ENCODE data around the gene KLHDC9. TPM values are rescaled to one million over a fixed set of nuclear protein-coding genes. Genes with fewer than 3 reads are reported as not detected.

Gene KLHDC9
- total RNA-seq, 1 donor from 2014 or later, result 1.7 TPM

GRCh38 chr1:161074676-161075368 lies 23.3 kb upstream of the KLHDC9 start:
- DNase-seq (ENCODE audit: low read depth in 2 of 2), result no peak

- DNase-seq (ENCODE audit: low read depth in 2 of 2), result no peak
Observed at GRCh38 chr1:161076410-161076809, 21.8 kb upstream of the KLHDC9 start.

DNA sequence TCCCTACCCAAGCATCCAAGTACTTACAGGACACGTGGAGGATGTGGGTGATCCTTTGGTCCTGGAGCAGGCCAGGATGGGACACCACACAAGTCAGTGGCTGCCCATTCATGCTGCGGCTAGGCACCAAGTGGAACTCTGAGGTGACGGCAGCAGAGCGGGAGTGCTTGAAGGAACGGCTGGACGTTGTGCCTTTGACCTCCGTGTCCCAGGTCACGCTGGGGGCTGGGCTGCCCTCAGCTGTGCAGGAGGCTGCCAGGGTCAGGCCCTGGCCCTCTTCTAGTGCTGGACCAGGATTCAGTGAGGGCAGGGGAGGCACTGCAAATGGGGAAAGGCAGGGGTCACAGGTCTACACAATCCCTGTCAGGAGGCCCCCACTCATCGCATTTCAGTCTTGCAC lies 20.7 kb upstream of the KLHDC9 start:
- DNase-seq (ENCODE audit: low read depth in 2 of 2), result no peak

GRCh38 chr1:161079436-161080110 lies 18.6 kb upstream of the KLHDC9 start:
- no peak for DNase-seq (ENCODE audit: low read depth in 2 of 2)

DNA sequence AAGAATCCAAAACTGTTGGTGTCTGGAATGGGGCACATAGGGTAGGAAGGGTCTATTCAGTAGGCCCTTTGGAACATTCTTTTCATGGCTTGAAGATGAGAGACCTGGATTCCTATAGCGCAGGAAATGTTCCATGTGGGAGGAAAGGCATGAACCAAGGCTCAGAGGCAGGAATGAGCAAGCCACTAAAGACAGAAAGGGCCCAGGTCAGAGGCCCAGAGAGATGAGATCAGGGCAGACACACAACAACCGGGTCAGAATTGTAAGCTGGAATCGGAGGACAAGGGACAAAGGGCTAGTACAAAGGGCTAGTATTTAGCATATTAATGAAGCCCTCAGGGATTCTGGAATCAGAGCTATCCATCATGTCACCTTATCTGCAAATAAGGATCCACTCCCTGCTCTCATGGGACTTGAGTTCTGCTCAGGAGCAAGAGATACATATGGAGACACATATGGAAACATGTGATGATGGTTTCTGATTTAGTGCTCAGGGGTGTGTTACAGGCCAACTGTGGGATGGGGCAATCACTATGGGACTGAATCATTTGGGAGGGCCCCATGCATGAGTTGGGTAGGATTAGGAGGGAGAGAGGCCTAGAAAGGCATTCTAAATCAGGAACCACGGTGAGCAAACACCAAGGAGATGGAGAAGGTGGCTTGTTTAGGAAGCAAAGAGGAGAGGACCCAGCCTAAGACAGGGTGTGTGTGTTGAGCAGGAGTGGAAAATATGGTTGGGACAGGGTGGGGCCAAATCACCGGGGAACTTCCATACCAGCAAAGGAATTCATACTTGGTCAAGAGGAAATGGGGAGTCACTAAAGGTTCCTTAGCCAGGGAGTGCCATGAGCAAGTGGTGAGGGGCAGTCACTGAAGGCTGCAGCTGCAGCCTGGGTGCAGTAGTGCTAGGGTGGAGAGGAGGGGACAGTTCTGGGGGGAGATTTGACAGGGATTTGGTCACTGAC lies 17.4 kb upstream of the KLHDC9 start:
- DNase-seq (ENCODE audit: low read depth in 2 of 2), result no peak

DNA sequence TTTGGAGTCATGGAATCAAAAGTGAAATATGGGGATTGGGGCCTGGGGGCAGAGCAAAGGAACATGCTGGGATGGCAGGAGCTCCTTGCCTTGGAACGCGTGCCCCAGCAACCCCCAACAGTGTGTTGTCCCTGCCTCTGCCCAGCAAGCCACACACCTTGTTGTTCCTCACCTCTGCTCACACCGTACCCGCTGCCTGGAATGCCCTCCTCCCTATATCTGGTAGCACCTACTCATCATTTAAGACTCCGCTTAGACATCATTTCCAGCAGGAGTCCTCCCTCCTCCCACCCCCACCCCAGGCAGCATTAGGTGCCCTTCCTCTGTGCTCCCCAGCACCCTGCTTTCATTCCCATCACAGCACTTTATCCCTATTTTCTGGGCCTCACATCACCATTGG lies 16.6 kb upstream of the KLHDC9 start:
- no peak for DNase-seq (ENCODE audit: low read depth in 2 of 2)

GRCh38 chr1:161082483-161082882 lies 15.7 kb upstream of the KLHDC9 start:
- DNase-seq (ENCODE audit: low read depth in 2 of 2), result no peak

DNA sequence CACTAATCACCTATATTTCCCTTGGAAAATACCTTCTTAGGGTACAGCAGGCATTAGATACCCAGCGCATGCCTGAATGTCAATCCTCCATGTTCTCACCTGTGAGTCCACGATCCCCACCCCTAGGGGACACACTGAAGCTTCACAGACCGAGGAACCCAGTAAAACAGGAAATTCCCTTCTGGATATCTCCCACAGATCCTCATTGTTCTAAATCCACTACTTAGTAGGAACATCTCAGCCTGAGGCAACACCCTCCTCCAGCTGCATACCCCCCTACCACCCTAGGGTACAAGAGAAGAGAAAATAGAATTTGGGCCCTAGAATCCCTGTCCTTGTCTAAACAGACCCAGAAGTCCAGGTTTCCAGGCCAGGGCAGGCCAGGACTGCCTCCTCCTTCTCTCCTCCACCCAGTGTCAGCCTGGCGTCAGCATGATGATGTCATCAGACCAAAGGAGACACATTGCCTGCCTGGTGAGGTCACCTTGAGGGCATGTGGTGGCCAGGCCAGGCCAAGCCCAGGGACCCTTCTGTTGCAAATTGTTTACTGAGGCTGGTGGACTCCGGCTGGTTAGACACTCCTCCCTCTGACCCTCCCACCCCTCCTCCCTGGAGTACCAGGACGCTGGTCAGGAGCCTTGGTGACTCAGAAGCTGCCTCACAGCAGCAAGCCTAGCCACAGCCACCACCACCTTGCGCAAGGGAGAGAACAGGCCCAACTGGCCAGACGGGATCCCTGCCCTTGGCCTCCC lies 15.0 kb upstream of the KLHDC9 start:
- peak in 1 of 2 donors; percentile 16 for DNase-seq (ENCODE audit: low read depth in 2 of 2)

DNA sequence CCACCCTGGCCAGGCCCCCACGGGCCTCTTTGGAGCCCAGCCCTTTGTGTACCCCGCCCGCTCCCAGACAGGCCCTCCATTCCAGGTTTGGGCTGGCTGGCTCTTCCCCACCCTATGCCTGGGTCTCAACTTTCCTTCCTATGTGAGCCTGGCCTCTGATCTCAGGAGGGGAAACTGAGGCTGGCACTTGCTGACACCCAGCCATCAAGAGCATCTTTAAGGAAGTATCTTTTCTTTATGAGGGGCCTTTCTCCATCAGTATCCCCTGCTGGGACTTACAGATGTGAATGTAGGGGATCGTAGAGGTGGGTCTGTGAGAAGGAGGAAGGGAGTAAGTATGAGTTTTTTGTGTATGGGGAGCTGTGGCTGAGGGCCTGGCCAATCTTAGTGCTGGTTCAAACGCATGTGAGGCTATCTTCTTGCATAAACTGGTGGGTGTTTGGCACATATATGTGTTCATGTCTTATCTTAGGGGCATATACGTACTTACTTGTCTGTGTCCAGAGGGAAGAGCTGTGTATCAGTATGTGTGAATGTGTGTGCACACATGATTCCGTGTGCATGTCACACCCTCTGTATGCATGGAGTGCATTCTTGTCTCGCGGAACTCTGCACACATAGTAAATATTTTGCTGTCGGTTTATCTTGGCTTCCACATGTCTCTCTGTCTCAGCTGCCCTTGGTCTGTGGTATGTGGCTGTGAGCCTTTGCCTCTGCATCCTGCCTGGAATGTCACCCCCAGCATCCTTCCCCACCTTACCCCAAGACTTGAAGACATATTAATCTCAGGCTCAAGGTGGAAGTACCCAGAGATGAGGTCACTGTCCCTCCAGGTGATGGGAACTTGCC lies 14.2 kb upstream of the KLHDC9 start:
- no peak for DNase-seq (ENCODE audit: low read depth in 2 of 2)

DNA sequence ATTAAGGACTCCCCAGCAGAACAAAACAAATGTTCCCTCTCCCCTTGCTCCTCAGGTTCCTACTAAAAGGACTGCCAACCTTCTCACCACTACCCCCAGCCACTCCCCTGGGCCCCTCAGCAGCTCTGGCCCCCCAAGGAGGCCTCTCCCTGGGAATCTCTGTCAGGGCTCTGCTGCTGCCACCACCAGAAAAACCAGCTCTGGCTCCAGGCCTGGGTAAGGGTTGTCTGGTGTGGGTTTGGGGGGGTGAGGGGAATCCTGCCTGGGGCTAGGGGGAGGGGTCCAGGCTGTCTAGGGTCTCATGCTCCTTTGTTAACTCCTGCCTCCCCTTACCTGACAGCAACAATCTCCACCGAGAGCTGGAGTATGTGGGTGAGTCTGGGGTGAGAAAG lies 13.6 kb upstream of the KLHDC9 start:
- DNase-seq (ENCODE audit: low read depth in 2 of 2), result no peak

DNA sequence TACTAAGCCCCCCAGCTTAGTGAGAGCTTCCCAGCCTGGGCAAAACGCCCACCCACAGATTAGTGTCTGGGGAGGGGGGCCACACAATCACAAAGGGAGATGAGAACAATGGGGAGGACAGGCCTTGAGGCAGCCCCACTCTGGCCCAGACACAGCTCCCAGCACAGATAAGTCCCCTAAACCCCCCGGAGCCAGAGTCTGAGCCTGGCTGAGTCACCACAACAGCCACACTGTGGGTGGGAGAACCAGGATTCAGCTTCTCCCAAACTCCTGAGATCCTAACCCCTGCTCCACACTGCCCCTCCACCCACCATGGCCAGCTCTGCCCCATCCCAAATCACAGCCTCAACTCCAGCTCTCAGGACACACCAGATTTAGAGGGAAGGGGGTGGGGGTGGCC lies 13.0 kb upstream of the KLHDC9 start:
- DNase-seq (ENCODE audit: low read depth in 2 of 2), result no peak

DNA sequence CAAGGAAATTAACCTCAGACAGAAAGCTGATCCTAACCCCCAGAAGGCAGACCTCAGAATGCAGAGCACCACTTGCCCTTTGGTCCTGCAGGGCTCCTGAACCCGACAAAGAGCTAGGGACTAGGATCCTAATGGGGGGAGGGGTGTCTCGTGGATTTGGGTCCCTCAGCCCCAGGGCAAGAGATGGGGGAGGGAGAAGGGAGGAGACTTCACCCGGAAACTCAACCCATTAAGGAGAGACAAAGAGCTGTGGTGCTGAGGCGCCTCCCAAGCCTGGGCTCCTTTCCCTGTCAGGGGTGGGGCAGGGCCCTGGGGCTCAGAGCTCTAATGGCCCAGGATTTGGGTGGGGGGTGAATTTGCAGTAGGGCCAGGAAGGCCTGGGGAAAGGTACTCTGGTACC lies 11.7 kb upstream of the KLHDC9 start:
- DNase-seq (ENCODE audit: low read depth in 2 of 2), result no peak

DNA sequence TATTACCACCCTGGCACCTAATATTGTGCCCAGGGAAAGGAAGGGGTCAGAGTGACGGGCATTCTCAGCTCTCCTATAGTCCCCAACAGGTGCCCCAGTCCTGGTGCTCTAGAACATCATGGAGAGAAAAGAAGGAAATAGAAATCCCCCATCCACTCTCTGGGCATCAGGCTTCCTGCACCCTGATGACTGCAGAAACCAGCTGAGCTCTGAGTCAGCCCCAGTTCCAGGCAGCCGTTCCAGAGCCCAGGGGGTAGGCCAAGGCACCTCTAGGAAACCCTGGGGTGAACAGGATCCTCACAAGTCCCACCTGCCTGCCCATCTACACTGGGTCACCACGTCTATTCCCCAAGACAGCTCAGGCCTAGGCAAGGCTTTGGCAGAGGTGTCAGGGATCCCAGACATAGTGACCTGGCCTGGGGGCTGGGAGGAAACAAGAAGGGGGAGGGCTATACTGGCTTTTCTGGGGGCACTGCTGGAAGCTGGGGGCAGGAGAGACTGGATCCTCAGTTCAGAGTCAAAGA lies 9.5 kb upstream of the KLHDC9 start:
- no peak for DNase-seq (ENCODE audit: low read depth in 2 of 2)

DNA sequence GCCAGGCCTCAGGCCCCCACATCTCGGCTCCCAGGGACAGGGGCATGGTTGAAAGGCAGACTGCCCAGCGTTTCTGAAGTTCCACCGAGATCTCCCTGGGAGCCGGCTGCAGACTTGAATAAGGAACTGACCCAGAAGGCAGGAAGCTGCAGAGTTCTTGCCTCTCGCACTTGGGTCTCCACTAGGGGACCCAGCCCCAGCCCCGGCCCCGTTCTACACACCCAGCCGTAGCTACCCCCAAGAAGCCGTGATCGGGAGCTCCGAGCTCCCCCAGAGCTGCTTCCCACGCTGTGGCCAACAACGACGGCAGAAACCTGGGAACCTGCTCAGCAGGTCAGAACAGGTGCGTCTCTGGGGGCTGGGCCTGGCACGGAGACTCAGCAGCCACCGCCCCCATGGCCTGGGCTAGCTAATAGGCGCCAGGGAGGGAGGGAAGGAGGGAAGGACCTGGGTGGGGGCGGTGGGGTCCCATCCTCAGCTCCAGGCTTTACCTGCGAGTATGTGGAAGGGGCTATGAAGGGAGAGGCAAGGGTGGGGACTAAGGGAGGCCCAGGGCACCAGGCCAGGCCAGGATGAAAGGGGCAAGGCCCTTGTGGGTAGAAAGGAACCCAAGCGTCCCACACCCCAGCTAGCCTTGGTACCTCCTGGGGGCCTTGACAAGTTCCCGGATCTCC lies 8.8 kb upstream of the KLHDC9 start, which contains the start of gene NECTIN4:
NECTIN4 (minus strand) TSS at position 308 of the 674 bp plus-strand sequence; CDS start at position 46, 262 bp downstream.
- DNase-seq (ENCODE audit: low read depth in 2 of 2), result no peak

- no peak for DNase-seq (ENCODE audit: low read depth in 2 of 2)
Observed at GRCh38 chr1:161089938-161090337, 8.2 kb upstream of the KLHDC9 start.

DNA sequence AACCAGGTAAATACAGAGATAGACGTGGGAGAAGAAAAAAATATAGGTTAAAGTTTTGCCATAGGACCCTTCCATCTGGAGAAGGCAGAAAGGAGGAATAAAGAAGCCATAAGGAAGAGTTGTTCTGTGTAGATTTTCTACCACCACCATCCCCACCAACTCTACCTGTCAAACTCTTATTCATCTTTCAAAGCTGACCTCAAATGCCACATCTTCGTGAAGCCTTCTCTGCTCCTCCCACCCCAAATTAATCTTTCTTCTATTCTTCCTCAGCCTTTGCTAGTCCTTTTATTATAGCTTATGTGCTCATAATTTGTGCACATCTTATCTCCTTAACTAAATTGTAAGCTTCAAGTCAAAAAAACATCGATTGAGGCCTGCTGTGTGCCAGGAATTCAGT lies 7.5 kb upstream of the KLHDC9 start:
- no peak for DNase-seq (ENCODE audit: low read depth in 2 of 2)

GRCh38 chr1:161091093-161091492 lies 7.1 kb upstream of the KLHDC9 start:
- no peak for DNase-seq (ENCODE audit: low read depth in 2 of 2)

- no peak for DNase-seq (ENCODE audit: low read depth in 2 of 2)
Observed at GRCh38 chr1:161091796-161092507, 6.2 kb upstream of the KLHDC9 start.

DNA sequence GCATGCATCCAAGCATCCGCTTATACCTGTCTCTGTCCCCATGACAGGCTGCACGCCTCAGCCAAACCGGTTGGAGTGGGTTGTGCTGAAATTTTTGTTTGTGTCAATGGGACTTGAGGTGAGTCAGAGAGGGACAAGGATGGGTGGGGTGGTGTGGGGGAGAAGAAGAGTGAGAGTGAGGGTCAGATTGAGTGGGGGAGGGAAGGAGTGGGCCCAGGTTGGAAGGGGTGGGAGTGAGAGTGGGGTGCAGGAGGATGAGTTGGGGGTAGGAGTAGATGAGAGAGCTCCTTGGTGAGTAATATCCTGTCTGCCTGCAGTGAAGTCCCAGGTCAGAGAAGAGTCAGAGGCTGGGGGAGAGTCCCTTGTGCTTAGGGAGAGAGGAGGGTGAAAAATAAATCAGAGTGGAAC lies 5.5 kb upstream of the KLHDC9 start:
- DNase-seq (ENCODE audit: low read depth in 2 of 2), result no peak

Measured in dermis microvascular lymphatic vessel endothelial cell (primary cell).